Mesodermal cell (in vitro differentiated cells): ENCODE results near the gene KIAA2012.

Source experiments
- H3K27ac ChIP-seq: 2 replicates; pipeline ENCODE4 v1.7.0; 2013; ENCODE audit warnings: mild to moderate bottlenecking, low read depth, low read length, moderate library complexity; ENCODE audit not compliant: severe bottlenecking
- H3K36me3 ChIP-seq: 2 replicates; pipeline ENCODE4 v1.7.1; 2013; ENCODE audit warnings: mild to moderate bottlenecking, low read length, moderate library complexity; ENCODE audit not compliant: control insufficient read depth, insufficient read depth
- H3K4me1 ChIP-seq: one replicate; pipeline ENCODE4 v1.7.1; 2013; ENCODE audit warnings: mild to moderate bottlenecking, low read length; ENCODE audit not compliant: insufficient read depth, control insufficient read depth, poor library complexity, severe bottlenecking
- H3K4me3 ChIP-seq: 2 replicates; pipeline ENCODE4 v1.7.0; 2013; ENCODE audit warnings: low read length, control low read depth, mild to moderate bottlenecking; ENCODE audit not compliant: insufficient read depth, poor library complexity, severe bottlenecking; ENCODE audit errors: extremely low read depth
- H3K9me3 ChIP-seq: 2 replicates; pipeline ENCODE4 v1.7.1; 2013; ENCODE audit warnings: mild to moderate bottlenecking, low read length, moderate library complexity; ENCODE audit not compliant: control insufficient read depth
- WGBS, 2 experiments: methylation state at CpG; one replicate each; pipeline ENCODE4 v1.1.5; 2013; ENCODE audit warnings: missing lambda C conversion rate in 2 of 2; ENCODE audit not compliant: insufficient coverage in 2 of 2; 5-methylcytosine and 5-hydroxymethylcytosine counted together

The KIAA2012 gene

GRCh38 chr2:202061695-202062094 is 11.4 kb upstream of the KIAA2012 start:
- Histone ChIP-seq H3K4me1 (peaks cover 18% of the 10 kb centered on the region), H3K9me3 (no peaks in the 10 kb centered on the region), H3K27ac (no peak overlapping the region), H3K36me3 (no peaks in the 10 kb centered on the region), H3K4me3 (no peak overlapping the region)
- 91 to 100% methylated on average over 2 of the region's 2 CpGs for WGBS, 2 experiments

GRCh38 chr2:202064171-202064880 is 8.7 kb upstream of the KIAA2012 start:
- Histone ChIP-seq H3K4me1 (peaks cover 18% of the 10 kb centered on the region), H3K4me3 (no peak overlapping the region), H3K27ac (peak overlapping the region; percentile 96), H3K36me3 (no peaks in the 10 kb centered on the region), H3K9me3 (no peaks in the 10 kb centered on the region)
- 32 to 42% methylated on average over 2 to 3 of the region's 3 CpGs for WGBS, 2 experiments

GRCh38 chr2:202064881-202065230 is 8.2 kb upstream of the KIAA2012 start:
- no CpG with 5 or more reads among the region's 3 CpGs for WGBS, 2 experiments
- H3K4me1 ChIP-seq = peaks cover 18% of the 10 kb centered on the region
- no peak overlapping the region for H3K4me3 ChIP-seq
- H3K9me3 ChIP-seq = no peaks in the 10 kb centered on the region
- H3K27ac ChIP-seq = peak overlapping the region; percentile 96
- no peaks in the 10 kb centered on the region for H3K36me3 ChIP-seq

- WGBS, 2 experiments = no CpG with 5 or more reads among the region's 3 CpGs
- Histone ChIP-seq H3K36me3 (no peaks in the 10 kb centered on the region), H3K27ac (no peak overlapping the region), H3K4me1 (peaks cover 18% of the 10 kb centered on the region), H3K4me3 (no peak overlapping the region), H3K9me3 (no peaks in the 10 kb centered on the region)
Observed at GRCh38 chr2:202065876-202066275, 7.2 kb upstream of the KIAA2012 start.

- peaks cover 18% of the 10 kb centered on the region for H3K4me1 ChIP-seq
- H3K27ac ChIP-seq = no peak overlapping the region
- no peak overlapping the region for H3K4me3 ChIP-seq
- H3K36me3 ChIP-seq = no peaks in the 10 kb centered on the region
- WGBS, 2 experiments = 86% methylated on average over 1 of the region's 2 CpGs; no CpG with 5 or more reads in 1 of the 2 experiments
- H3K9me3 ChIP-seq = no peaks in the 10 kb centered on the region
Observed at GRCh38 chr2:202066875-202067274, 6.2 kb upstream of the KIAA2012 start.

- H3K36me3 ChIP-seq = no peaks in the 10 kb centered on the region
Observed at GRCh38 chr2:202067589-202067988, 5.5 kb upstream of the KIAA2012 start.

GRCh38 chr2:202069170-202070067 is 3.6 kb upstream of the KIAA2012 start:
- H3K27ac ChIP-seq = no peak overlapping the region
- H3K36me3 ChIP-seq = no peaks in the 10 kb centered on the region
- H3K9me3 ChIP-seq = no peaks in the 10 kb centered on the region
- WGBS, 2 experiments = 90 to 95% methylated on average over 8 of the region's 11 CpGs
- peaks cover 8% of the 10 kb centered on the region for H3K4me1 ChIP-seq
- no peak overlapping the region for H3K4me3 ChIP-seq

More at GRCh38 chr2:202067589-202067988, 5.5 kb upstream of the KIAA2012 start:
- H3K27ac ChIP-seq = no peak overlapping the region
- no peaks in the 10 kb centered on the region for H3K9me3 ChIP-seq
- peaks cover 18% of the 10 kb centered on the region for H3K4me1 ChIP-seq
- 100% methylated on average over 1 of the region's 1 CpG; no CpG with 5 or more reads in 1 of the 2 experiments for WGBS, 2 experiments
- H3K4me3 ChIP-seq = no peak overlapping the region

GRCh38 chr2:202071107-202071506 is 1.9 kb upstream of the KIAA2012 start:
- 100% methylated on average over 1 of the region's 2 CpGs; no CpG with 5 or more reads in 1 of the 2 experiments for WGBS, 2 experiments
- H3K9me3 ChIP-seq = no peaks in the 10 kb centered on the region
- H3K4me3 ChIP-seq = no peak overlapping the region
- no peaks in the 10 kb centered on the region for H3K4me1 ChIP-seq
- no peaks in the 10 kb centered on the region for H3K36me3 ChIP-seq
- H3K27ac ChIP-seq = no peak overlapping the region

GRCh38 chr2:202072226-202072625 is 829 bp upstream of the KIAA2012 start:
- no peaks in the 10 kb centered on the region for H3K36me3 ChIP-seq
- H3K9me3 ChIP-seq = no peaks in the 10 kb centered on the region
- no peak overlapping the region for H3K4me3 ChIP-seq
- H3K27ac ChIP-seq = no peak overlapping the region
- WGBS, 2 experiments = 36 to 56% methylated on average over 1 of the region's 2 CpGs
- no peaks in the 10 kb centered on the region for H3K4me1 ChIP-seq

GRCh38 chr2:202074324-202074723 is 1.3 kb downstream of the KIAA2012 start:
- no peak overlapping the region for H3K4me3 ChIP-seq
- WGBS, 2 experiments = 88% methylated on average over 1 of the region's 2 CpGs; no CpG with 5 or more reads in 1 of the 2 experiments
- H3K4me1 ChIP-seq = no peaks in the 10 kb centered on the region
- H3K36me3 ChIP-seq = no peaks in the 10 kb centered on the region
- no peak overlapping the region for H3K27ac ChIP-seq
- H3K9me3 ChIP-seq = no peaks in the 10 kb centered on the region
